A549 (cell line): ENCODE results near the gene NTNG1.

Source experiments
- CTCF ChIP-seq: fragments of >200 bp; sonication (Bioruptor Twin); formaldehyde crosslinking; IDR thresholded peaks from 3 replicates; pipeline ENCODE4 v1.5.1; 2016
- EHMT2 ChIP-seq: fragments of 200-600 bp; sonication (generic); IDR thresholded peaks from 2 replicates; pipeline ENCODE4 v1.6.1; 2016; ENCODE audit warnings: antibody characterized with exemption, low read depth, mild to moderate bottlenecking, moderate library complexity
- GATA3 ChIP-seq: IDR thresholded peaks from 2 replicates; pipeline ENCODE4 v1.6.1; 2012; ENCODE audit warnings: borderline replicate concordance
- JUNB ChIP-seq: fragments of >200 bp; sonication (Bioruptor Twin); formaldehyde crosslinking; IDR thresholded peaks from 2 replicates; pipeline ENCODE4 v1.6.1; 2016
- KDM1A ChIP-seq: fragments of 200-600 bp; sonication (generic); IDR thresholded peaks from 2 replicates; pipeline ENCODE4 v1.6.1; 2016; ENCODE audit warnings: low read depth, mild to moderate bottlenecking
- MAZ ChIP-seq: fragments of 150-350 bp; IDR thresholded peaks from 2 replicates; pipeline ENCODE4 v1.6.1; 2014; ENCODE audit warnings: antibody characterized with exemption, low read depth, low read length, borderline replicate concordance
- POLR2A ChIP-seq: IDR thresholded peaks from 2 replicates; pipeline ENCODE4 v1.6.1; 2012; ENCODE audit warnings: mild to moderate bottlenecking, low read length
- POLR2AphosphoS2 ChIP-seq: conservative IDR thresholded peaks from 2 replicates; pipeline ENCODE4 v1.6.1; 2012; ENCODE audit warnings: low read length, improper control_type of control experiment, inconsistent platforms
- SMC3 ChIP-seq: fragments of >200 bp; sonication (Bioruptor Twin); formaldehyde crosslinking; IDR thresholded peaks from 3 replicates; pipeline ENCODE4 v1.6.1; 2018; ENCODE audit warnings: inconsistent platforms
- ZNF302 ChIP-seq: fragments of 250-450 bp; sonication (Bioruptor Pico); IDR thresholded peaks from 2 replicates; pipeline ENCODE4 v1.9.0; 2021; ENCODE audit warnings: inconsistent platforms, mild to moderate bottlenecking, moderate library complexity
- TF ChIP-seq, protein P1 (sequence below): fragments of 150-350 bp; IDR thresholded peaks from 2 replicates; pipeline ENCODE4 v1.6.1; 2014; ENCODE audit warnings: low read depth, mild to moderate bottlenecking, low read length
- TF ChIP-seq, protein P2 (sequence below): fragments of 450-650 bp; IDR thresholded peaks from 2 replicates; pipeline ENCODE4 v1.6.1; 2014; ENCODE audit warnings: antibody characterized with exemption

DNA sequence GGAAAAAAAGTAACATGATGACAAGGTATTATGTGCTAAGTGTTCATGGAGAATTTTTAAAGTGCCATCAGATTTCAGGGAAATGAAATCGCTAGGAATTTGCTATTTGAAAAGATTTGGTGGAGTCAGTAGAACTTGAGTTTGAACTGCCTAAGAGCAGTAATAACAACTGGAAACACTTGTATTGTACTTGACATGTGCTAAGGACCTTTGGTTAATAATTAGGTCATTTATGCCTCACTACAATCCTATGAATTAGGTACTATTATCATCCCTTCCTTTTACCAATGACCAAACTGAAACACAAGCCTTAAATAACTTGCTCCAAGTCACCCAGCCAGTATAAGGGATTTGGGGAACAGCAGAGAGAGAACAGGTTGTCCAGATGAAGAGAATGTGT is 133.4 kb downstream of the NTNG1 start:
- TF ChIP-seq SMC3 (no peak), GATA3 (no peak), CTCF (no peak), JUNB (no peak), POLR2A (no peak), ZNF302 (CRISPR knock-in tag) (no peak), MAZ (no peak), POLR2AphosphoS2 (no peak), EHMT2 (no peak), KDM1A (no peak)
- TF ChIP-seq, protein P1, sequence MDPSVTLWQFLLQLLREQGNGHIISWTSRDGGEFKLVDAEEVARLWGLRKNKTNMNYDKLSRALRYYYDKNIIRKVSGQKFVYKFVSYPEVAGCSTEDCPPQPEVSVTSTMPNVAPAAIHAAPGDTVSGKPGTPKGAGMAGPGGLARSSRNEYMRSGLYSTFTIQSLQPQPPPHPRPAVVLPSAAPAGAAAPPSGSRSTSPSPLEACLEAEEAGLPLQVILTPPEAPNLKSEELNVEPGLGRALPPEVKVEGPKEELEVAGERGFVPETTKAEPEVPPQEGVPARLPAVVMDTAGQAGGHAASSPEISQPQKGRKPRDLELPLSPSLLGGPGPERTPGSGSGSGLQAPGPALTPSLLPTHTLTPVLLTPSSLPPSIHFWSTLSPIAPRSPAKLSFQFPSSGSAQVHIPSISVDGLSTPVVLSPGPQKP: no peak
- TF ChIP-seq, protein P2, sequence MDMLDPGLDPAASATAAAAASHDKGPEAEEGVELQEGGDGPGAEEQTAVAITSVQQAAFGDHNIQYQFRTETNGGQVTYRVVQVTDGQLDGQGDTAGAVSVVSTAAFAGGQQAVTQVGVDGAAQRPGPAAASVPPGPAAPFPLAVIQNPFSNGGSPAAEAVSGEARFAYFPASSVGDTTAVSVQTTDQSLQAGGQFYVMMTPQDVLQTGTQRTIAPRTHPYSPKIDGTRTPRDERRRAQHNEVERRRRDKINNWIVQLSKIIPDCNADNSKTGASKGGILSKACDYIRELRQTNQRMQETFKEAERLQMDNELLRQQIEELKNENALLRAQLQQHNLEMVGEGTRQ: no peak
